Ecto neural progenitor cell (in vitro differentiated cells): ENCODE results near the gene CRABP2.

ENCODE experiments used
- DNase-seq: peaks from one replicate; pipeline ENCODE4 v3.0.0-alpha.2; 2018; ENCODE audit warnings: low spot score

Gene CRABP2

DNA sequence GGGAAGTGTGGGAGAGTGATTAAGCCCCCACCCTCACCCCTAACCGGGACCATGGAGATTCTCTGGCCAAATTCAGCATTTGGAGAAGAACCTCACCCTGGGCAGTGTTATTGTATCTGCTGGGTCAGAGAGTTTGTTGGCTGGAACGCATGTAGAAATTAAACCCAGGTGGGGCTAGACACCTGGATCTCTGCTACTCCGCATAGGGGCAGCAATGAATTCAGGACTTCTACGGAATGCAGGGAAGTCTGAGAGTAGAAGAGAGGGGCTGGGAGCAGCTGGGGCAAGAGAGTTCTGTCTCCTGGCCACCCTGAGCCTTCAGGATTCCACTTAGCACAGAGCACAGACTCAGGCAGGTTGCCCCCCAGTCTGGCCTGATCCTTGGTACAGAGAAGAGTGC, 3.6 kb upstream of the CRABP2 start:
- no peak for DNase-seq

DNA sequence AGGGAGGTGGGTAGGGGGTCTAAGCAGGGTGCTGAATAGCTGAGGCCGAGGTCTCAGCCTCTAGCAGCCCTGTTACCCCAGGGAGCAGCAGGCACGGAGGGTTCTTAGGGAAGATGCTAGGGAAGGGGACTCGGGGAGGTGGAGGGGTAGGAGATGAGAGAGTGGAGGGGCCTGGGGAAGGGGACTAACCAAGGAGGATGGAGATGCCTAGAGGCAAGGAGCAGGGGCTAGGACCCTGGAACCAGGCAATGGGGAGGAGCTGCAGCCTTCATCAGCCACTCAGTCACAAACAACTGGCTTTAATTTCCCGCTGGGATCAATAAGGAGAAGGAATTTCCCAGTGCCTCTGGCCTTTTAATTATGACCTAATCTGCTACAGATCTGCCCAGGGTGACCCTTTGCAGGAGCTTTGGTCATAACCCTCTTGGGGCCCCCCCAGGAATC, 2.9 kb upstream of the CRABP2 start:
- peak; percentile 68 for DNase-seq

DNA sequence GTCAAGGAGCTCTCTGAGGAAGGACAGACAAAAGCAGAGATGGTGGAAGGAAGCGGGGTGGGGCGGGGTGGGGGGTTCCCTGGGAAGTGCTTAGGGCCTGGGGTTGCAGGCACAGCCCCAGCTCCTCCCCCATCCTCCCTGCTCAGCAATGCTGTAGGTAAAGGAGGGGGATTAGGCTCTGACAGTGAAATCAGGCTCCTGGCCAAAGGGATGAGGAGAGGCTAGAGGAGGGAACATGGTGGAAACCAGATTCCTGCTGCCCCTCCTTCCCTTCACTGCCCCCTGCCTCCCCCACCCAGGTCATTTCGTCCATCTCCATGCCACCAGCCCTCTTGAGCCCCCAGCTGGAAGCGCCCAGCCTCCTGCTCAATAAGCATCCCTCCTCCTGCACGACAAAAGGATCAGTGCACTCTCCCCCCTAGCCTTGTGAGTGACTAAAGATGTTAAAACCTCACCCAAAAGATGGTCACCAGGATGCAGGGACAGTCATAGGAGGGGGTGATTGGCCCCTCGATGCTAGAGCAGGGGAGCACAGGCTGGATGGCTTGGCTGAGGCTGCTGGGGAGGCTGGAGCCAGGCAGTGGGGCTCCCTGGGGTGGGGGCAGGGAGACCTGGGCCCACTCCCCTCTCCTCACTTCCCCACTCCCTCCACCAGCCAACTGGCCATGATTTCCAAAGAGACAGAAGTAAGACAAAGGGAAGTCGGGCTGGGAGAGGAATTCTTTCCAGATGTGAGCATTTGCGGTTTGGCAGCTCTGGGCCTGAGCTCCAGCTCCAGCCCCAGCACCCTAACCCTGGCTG, 2.2 kb upstream of the CRABP2 start:
- DNase-seq, result peak; percentile 79

DNA sequence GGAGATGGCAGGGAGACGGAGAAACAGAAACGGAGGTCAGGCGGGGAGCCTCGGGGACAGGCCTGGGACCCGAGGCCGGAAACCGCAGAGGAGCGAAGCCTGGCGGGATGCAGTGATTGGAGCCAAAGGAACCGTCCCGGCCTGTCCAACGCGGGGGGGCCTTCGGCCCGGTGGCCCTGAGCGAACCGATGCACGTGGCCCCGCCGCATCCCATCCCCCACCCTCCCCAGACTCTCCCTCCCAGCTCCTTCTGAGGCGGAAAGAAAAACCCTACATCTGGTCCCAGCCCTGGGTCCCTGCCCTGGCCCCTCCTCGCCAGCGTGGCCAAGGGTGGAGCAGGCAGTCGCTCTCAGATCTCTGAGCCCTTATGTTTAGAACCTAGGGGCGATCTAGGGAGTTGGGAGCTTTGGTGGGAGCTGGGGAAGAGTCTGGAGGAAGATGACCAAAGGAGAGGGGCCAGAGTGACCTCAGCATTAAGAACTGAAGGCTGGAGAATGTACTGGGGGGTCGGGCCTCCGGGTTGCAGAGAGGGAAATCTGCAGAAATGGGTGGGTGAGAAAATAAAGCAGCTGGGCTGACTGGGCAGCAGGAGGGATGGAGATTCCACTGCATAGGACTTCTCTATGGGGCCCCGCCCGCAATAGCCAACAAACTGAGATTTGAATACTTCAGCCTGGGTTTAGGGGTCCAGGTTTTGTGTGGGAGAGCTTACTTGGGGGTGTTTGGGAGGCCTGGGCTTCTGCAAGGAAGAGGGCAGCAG, 1.5 kb upstream of the CRABP2 start:
- DNase-seq, result peak; percentile 90

DNA sequence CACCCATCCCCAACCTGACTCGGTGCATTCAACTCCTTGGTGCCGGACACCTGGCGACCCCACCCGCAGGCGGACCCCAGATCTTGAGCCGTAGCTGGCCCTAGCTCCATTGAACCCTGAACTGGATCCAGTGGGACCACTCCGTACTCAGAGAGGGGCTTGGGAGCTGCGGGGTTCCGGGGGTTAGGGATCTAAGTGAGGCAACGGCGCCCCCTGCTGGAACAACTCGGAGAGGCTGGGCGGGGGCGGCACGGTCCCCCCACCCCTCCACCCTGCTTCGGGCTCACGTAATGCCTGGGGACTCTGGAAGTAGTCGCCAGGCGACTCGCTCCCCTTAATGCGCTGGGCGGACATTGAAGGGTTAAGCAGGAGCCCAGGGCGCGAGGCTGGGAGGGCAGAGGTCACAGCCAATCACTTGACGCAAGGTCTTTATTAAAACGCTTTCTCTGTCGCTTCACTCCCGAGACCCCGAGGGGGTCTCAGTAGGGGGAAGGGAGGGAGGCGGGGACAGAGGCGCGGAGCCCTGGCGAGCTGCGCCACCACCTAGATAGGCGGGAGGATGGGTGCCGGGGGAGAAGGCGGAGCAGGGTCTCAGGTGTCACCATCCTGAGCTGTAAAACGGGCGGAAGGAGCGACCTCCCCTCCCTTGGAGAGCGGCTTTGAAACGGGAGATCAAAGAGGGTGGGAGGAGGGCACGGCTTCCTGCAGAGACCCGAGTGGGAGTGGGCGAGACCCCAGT, 704 bp upstream of the CRABP2 start:
- peak; percentile 95 for DNase-seq

DNA sequence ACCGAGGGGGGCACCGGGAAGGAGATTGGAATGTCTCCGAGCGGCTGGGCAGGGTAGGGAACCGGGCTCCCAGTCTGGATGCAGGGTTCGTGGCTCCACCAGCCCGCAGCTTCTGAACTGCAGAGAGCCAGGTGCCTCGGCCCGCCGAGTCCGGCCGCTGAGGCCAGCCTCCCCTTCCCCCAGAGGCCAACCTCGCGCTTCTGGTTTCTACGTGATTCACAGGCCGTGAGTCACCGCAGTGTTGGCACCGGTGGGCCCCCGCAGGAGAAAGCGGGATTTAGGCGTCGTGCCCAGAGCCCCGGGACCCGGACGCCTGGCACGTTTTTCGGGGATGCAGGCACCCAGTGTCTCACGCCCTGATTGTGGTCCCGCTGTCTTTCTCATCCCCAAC, 458 bp downstream of the CRABP2 start:
- DNase-seq, result no peak

DNA sequence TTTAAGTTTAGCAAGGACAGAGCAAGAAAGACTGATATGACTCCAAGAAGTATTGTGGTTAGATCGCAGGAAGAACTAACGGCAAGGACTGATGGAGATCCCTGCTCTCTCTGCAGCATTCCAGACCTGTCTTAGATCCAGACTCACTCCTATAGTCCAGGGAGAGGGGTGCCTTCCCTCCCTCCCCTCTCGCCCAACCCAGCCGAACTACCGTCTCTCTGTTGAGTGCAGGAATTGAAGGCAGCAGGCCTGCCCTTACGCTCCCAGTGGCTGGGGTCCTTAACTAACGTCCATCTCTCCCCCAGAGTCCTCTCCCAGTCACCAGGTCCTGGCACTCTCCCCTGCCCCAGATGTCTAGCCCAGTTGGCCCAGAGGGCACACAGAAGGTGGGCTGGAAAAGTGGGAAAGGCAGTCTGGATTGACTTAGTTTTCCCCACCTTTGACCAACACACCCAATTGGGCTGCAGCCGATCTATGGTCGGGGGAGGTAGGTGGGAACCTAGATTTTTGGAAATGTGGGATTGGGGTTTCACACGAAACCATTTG, 1.1 kb downstream of the CRABP2 start:
- no peak for DNase-seq

DNA sequence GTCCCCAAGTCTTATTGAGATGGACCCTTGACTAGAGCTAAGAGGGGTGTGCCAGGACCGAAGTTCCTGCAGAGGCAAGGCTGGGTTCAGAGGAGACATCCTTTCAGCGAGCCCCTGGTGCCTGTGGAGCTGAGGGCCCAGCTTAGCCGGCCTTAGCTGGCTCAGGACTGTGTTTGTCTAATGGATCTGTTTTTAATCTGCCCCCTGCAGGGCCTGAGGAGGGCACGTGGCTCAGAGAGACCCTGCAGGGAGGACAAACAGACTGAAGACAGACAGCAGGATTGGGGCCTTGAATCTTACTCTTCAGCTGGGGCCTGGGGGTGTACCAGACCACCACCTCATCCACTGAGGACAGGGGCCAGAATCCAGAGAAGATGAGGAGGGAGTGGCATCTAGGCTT, 1.6 kb downstream of the CRABP2 start:
- peak; percentile 72 for DNase-seq

DNA sequence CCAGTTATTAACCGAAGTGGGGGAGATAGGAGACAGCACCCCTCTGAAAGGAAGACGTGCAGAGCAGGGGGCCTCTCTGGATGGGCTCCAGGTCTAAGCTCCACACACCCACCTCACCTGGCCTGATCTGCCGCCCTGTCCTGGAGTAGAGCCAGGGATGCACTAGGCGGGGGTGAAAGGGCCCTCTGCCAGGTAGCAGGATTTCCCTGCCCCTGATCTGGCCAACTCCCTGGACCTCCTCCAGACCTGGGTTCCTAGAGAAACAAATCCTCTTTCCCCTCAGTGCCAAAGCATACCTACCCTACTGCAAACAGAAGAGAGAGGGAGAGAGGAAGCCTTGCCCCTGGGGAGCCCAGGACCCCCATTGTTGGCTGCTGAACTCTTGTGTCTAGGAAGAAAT, 2.0 kb downstream of the CRABP2 start:
- no peak for DNase-seq

DNA sequence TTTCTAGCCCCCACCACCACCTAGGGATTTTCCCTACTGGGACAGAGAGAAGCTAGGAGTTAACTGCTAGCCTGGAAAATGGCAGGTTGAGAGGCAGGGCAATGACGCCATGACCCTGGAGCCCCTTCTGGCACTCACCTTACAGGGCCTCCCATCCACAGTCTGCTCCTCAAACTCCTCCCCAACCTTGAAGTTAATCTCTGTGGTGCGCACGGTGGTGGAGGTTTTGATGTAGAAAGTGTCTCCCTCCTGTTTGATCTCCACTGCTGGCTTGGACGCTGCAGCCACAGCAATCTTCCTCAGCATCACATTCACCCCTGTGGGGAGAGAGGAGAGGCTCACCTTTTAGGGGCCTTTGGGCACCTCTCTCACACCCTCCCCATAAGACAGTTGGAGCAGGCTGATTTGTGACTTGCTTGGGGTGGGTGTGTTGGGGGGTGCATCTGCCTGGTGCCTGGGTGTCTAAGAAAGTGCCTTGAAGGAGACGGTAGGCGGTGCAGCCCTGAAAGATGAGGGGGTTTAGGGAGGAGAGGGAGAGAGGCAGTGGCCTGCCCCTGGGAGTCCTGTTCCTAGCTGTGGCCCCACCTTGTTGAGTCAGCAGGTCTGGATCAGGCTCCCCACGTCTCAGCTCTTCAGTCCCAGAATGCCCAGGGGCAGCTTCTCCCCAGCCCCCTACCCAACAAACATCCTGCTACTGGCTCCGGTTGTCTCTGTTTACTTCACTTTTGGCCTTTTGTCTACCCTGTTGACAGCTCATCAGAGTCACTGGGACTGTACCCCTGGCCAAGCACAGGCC, 4.4 kb downstream of the CRABP2 start:
- DNase-seq, result no peak

DNA sequence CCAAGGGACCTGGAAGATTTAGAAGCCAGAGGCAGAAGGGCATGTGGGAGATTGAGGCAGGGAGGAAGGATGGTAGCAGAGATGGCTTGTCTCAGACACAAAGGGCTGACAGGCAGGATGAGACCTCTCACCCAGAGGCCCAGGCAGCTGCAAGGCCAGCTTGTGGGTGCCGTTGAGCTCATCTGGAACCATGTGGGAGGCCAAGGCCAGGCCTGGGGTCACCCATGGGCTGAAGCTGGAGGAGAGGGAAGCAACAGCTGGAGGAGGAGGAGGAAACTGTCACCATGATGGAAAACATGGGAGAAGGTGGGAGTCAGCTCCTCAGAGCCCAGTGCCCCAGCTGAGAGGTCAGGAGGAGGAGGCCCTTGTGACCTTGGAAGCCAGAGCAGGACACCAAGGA, 6.4 kb downstream of the CRABP2 start:
- no peak for DNase-seq

DNA sequence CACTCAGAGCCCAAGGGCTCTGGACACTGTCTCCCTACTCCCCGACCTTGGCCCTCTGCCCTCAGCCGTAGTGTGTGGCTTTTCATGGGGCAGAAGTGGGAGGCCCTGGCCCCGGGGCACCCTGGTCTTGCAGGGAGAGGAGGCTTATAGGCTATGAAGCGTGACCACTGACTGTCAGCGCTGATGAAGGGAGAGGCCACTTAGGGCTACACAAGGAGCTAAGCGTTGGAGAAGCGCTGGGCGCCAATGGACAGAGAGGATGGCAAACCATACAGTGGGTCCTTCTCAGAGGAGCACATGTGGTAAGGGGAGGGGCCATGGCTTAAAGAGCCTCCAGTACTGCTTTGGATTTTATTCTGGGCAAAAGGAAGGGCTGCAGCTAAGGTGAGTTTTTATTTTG, 7.9 kb downstream of the CRABP2 start:
- no peak for DNase-seq

DNA sequence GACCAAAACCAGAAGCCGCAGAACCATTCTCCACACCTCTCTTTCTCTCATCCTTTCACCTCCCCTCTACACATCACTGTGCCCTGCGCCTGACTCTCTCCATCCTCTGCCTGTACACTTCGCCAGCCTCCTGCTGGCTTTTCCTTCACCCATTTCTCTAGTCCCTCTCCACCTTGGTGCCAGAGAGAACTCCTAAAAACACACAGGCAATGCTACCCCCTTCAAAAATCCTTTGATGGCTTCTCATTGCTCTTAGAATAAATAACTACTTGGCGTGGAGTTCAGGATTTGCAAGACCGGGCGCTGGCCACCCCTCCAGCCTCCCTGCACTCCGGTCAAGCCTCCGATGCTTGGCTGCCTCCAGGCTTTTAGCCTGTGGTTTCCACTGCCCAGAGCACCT, 8.6 kb downstream of the CRABP2 start:
- no peak for DNase-seq

DNA sequence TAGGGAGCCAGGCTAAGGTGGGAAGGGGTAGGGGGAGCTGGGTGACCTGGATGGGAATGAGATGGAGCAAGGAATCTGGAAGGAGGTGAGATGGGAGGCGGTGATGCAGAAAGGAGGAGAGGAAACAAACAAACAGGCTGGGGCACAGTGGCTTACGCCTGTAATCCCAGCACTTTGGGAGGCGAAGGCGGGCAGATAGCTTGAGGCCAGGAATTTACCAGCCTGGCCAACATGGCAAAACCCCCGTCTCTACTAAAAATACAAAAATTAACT, 10.8 kb downstream of the CRABP2 start:
- DNase-seq, result no peak

DNA sequence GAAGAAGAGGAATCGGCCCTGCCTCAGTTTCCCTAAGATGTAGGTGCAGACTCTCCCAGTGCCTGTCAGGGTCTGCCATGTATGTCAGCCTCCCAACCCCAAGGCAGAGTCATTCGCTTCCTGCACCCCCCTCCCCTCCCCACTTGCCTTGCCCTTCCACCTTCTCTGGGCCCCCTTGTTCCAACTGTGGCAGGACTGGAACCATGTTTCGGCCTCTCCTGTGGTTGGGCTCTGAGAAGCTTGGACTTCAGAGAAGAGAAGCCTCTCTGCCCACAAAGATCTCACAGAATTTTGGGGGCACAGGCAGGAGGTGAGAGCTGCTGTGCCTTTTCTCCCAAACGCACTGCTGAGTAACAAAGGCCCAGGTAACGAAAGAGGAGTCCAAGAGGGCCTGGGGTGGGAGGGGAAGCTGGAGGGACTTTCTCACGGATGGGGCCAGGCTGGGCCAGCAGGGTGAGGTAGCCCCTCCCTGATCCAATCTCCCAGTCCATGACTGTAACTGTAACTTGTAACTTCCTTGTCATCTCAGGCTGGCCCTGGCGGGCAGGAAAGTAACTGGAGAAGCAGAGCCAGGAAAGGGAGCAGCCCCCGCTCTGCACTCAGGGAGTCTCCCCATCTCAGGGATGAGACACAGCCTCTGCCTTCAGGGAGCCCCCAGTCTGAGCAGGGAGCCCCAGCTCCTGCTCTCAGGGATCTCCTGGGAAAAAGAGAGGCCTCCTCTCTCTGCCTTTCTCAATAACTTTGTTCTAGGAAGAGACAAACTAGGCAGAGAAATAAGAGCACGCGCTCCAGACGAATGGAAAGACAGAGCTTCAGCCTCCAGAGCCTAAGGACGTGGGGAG, 11.3 kb downstream of the CRABP2 start:
- DNase-seq, result peak; percentile 61

DNA sequence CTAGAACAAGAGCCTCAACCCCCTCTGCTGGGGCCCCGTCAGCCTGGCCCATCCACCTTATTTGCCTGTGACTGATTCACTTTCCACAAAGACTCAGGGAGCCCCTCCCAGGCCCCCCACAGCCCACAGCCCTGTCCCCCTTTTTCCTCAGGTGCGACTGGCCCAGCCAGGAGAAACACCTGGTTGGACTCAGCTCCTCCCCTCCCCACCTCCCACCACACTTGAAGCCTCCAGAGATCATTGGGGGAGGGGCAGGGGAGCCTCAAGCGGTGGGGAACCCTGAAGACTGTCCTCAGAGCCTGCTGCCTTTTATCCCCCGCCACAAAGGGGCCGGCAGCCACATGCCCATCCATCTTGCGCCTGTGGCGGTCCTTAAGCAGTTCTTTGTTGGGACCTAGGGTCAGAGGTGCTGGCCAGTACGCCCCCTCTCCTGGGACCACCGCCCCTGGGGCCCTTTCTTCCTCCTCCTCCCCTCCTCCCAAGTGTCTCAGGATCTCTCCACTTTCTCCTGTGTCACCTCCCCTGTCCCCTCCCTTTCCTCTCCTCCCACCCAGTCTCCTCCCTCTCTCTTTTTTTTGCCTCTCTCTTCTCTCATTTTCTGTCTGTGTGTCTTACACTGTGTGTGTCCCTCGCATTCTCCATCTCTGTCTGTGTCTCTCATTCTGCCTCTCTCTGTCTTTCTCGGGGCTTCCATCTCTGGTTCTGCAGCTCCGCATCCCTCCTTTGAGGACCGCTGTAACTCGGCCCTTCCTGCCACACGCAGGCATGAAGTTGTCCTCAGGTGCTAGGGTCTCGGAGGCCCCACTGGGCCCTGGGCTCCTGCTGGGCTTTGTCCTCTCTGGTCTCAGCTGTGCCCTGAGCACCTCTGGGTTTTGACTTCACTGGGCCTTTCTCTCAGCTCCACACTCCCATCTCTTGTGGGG, 12.2 kb downstream of the CRABP2 start:
- peak; percentile 89 for DNase-seq

DNA sequence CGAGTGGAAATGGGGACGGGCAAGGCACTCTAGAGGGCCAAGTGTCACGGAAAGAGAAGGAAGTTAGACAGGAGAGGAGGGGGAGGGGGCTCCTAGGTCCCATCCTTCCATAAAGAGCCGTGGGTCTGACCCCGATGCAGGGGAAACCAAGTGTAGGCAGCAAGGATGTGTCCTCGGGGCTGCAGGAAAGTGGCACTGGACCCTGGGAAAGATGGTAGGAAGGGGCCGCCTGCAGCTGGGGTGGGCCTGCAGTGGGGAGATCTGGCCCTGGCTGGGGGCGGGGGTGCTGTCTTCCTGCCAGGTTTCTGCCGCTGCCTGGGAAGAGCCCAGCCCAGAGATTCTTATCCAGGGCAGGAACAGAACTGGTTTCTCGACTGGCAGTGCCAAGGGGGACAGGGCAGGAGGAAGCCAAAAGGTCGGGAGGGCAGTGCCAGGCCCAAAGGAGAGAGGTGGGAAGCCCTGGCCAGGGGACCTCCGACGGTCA, 12.9 kb downstream of the CRABP2 start:
- DNase-seq, result no peak

DNA sequence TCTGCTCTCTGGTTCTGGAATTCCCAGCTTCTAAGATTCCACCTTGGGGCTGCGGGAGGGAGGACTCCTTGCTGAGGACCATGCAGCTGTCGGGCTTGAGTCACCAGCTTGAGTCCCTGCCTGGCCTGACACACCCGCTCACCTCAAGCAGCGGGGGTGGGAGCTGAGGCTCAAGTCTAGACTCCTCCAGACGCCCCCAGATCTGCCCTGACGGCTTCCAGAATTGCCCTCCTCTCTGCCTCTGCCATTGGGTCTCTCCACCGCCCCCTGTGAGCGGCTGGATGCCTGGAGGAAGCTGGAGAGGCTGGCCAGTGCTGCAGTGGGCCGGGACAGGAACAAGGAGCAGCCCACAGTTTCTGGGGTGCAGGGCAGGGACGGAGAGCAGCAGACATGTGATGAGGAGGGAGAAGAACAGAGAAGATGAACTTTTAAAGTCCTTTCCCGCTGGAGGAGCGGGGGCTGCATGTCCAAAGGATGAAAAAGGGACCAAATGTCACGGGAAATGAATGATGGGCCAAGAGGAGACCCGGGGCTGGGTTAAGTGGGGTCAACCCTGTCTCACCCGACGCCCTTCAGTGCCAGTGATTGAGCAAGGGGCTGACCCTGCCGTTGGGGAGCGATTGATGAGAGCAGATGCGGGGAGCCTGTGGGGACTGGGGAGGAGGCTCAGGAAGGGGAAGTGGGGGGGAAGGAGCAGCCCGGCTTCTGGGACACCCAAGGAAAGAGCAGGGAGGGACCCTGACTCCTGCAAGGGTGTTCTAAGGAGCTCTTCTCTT, 13.5 kb downstream of the CRABP2 start:
- peak; percentile 78 for DNase-seq

DNA sequence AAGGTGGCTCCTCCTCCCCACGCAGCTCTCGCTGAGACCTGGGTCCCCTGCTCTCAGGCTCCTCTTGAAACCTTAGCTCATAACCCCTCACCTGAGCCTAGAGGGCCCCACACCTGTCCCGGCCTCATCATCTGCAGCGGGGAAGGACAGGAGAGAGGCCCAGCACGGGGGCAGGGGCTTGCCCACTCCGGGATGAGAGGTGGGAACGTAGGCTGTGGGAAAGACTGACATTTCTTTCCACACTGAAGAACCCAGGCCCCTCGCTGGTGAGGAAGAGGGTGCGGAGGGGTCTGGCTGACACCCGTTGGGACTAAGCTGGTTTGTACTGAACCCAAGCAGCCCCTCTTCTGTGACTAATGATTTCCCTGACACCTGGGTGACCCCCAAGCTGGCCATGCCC, 14.2 kb downstream of the CRABP2 start:
- DNase-seq, result no peak
